Thymus (tissue), 11 donors: ENCODE data around the gene CDH13. TPM values are rescaled to one million over a fixed set of nuclear protein-coding genes. Genes with fewer than 3 reads are reported as not detected.

Source experiments
- DNase-seq, 9 donors: peaks; one replicate each; pipeline ENCODE4 v3.0.0-alpha.2; 2013; ENCODE audit warnings: low spot score in 9 of 9, low read depth in 6 of 9, missing footprints in 1 of 9
- H3K27ac ChIP-seq, 2 donors: one replicate each; pipeline ENCODE4 v1.5.1; 2013; ENCODE audit warnings: control low read depth in 1 of 2, low read depth in 1 of 2, low read length in 1 of 2, mild to moderate bottlenecking in 1 of 2, moderate library complexity in 1 of 2
- H3K27me3 ChIP-seq, 2 donors: one replicate each; pipeline ENCODE4 v1.5.1; 2013; ENCODE audit warnings: low read length in 1 of 2; ENCODE audit not compliant: control insufficient read depth in 2 of 2, insufficient read depth in 1 of 2
- H3K36me3 ChIP-seq, 2 donors: one replicate each; pipeline ENCODE4 v1.5.1; 2013; ENCODE audit warnings: low read length in 1 of 2, mild to moderate bottlenecking in 1 of 2, moderate library complexity in 1 of 2; ENCODE audit not compliant: control insufficient read depth in 2 of 2, insufficient read depth in 2 of 2
- H3K4me1 ChIP-seq, 2 donors: one replicate each; pipeline ENCODE4 v1.5.1; 2013; ENCODE audit warnings: low read length in 2 of 2; ENCODE audit not compliant: control insufficient read depth in 2 of 2, insufficient read depth in 2 of 2
- H3K4me3 ChIP-seq, 2 donors: one replicate each; pipeline ENCODE4 v1.5.1; 2013; ENCODE audit warnings: low read length in 2 of 2, control low read depth in 1 of 2, mild to moderate bottlenecking in 1 of 2
- H3K9me3 ChIP-seq, 2 donors: one replicate each; pipeline ENCODE4 v1.5.1; 2013; ENCODE audit warnings: low read length in 1 of 2, mild to moderate bottlenecking in 1 of 2; ENCODE audit not compliant: control insufficient read depth in 2 of 2, insufficient read depth in 1 of 2
- WGBS: extraction: QIAGEN DNeasy Blood & Tissue Kit; methylation state at CpG from one replicate; pipeline ENCODE4 v1.1.7; 2013; 5-methylcytosine and 5-hydroxymethylcytosine counted together
- polyA plus RNA-seq: library from polyadenylated mRNA; stranded (reverse); fragments of 200-250 nt; gene quantifications from one replicate; pipeline ENCODE4 v1.2.3, GENCODE V29; 2013
- total RNA-seq: library from RNA; stranded (reverse); fragments of 120-200 nt; gene quantifications from one replicate; pipeline ENCODE4 v1.2.4, GENCODE V29; 2013
- donor health status: healthy.

Gene CDH13
- total and polyA plus RNA-seq, 2 donors, result 1.5 to 3.7 TPM

DNA sequence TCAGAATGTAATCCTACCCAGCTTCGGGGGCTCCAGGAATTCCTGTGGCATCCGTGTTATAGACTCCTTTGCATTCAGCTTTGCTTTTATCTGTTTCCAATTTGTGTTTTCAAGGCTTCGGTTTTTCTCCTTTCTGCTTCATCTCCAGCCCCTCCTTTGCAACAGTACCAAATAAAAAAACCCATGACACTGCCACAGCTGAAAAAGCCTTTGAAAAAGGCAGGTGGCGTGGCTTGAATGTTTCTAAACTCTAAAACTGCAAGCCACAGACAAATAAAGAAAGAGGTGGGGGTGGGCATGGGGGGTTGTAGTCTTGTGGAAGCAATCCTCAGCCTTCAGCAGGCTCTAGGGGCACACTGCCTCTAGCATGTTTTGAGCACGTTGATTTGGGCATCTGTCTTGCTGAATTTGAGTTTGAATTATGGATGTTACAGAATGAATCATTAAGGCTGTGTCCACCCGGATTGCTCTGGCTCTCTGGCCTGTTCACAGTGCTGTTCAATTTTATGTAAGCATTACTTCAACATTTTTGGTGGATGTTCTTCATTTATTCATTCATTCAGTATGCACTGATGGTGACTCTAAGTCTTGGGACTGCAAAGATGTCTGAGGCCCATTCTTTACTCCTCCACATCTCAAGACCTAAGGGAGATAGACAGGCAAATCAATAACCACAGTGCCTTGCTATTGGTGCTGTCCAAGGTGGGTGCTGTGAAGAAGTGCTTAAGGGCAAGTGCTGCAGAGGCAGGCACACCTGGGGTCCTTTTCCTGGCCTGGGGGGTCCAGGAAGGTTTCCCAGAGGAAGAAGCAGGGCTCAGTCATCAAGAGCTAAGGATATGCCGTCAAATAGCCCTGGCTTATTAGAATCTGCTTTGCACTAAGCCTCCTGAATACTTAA is 77.4 kb downstream of the CDH13 start:
- H3K27me3 ChIP-seq, result no peaks in the 10 kb centered on the region
- H3K4me1 ChIP-seq, result peaks cover 0 to 2% of the 10 kb centered on the region in 2 donors
- H3K36me3 ChIP-seq, result no peaks in the 10 kb centered on the region
- DNase-seq, result peak in 2 of 9 donors; percentile 17 to 57
- H3K27ac ChIP-seq, result no peak overlapping the region
- 50% methylated on average over 7 of the region's 7 CpGs for WGBS
- H3K9me3 ChIP-seq, result no peaks in the 10 kb centered on the region
- no peak overlapping the region for H3K4me3 ChIP-seq

DNA sequence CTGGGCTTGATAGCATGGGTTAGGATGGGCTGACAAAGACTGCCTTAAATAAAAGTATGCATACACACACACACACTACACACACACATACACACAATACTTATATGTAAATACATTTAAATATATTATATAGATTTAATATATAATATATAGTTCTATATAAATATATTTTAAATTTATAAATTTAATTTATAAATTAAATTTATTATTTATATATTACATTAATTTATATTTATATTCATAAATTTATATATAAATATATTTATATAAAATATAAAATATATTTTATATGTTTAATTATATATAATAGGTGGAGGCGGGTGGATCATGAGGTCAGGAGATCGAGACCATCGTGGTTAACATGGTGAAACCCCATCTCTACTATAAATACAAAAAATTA is 83.2 kb downstream of the CDH13 start:
- Histone ChIP-seq H3K9me3 (no peaks in the 10 kb centered on the region), H3K4me1 (no peaks in the 10 kb centered on the region), H3K27me3 (no peaks in the 10 kb centered on the region), H3K36me3 (no peaks in the 10 kb centered on the region), H3K27ac (no peak overlapping the region), H3K4me3 (no peak overlapping the region)
- 95% methylated on average over 3 of the region's 3 CpGs for WGBS
- no peak for DNase-seq

DNA sequence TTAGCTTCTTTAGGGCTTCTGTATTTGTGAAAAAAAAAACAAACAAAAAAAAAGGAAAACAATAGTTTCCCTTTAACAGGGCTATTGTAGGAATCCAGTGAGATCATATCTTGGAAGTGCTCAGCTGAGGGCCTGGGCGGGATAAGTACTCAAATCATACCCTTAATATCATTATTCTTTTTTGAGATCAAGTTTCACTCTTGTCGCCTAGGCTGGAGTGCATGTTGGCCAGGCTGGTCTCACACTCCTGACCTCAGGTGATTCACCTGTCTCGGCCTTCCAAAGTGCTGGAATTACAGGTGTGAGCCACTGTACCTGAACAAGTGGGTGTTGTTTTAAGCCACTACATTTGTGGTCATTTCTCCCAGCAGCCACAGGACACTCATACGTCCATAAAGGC is 87.0 kb downstream of the CDH13 start:
- H3K27ac ChIP-seq, result no peak overlapping the region
- H3K4me3 ChIP-seq, result no peak overlapping the region
- H3K27me3 ChIP-seq, result no peaks in the 10 kb centered on the region
- no peaks in the 10 kb centered on the region for H3K4me1 ChIP-seq
- no peak for DNase-seq
- 90% methylated on average over 4 of the region's 4 CpGs for WGBS
- H3K9me3 ChIP-seq, result no peaks in the 10 kb centered on the region
- no peaks in the 10 kb centered on the region for H3K36me3 ChIP-seq

DNA sequence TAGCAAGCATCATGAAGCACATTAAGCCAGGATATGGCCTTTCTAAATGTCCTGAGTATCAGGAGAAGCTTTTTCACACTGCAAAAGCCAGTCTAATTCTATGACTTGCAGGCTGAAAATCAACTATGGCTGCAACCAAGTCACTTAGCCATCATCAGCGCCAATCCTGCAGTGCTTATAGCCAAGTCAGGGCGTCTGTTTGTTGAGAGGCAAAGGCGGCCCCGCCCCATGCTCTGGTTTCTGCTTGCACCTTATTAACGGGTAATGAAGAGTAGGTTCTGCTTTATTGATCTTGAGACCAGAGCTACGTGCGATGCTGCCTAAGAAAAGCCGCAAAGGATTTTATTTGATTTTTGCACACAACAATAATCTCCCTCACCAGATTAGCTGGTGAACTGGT is 88.4 kb downstream of the CDH13 start:
- Histone ChIP-seq H3K27ac (no peak overlapping the region), H3K9me3 (no peaks in the 10 kb centered on the region), H3K4me1 (no peaks in the 10 kb centered on the region), H3K36me3 (no peaks in the 10 kb centered on the region), H3K27me3 (no peaks in the 10 kb centered on the region), H3K4me3 (no peak overlapping the region)
- WGBS, result 92% methylated on average over 8 of the region's 8 CpGs
- DNase-seq, result no peak

DNA sequence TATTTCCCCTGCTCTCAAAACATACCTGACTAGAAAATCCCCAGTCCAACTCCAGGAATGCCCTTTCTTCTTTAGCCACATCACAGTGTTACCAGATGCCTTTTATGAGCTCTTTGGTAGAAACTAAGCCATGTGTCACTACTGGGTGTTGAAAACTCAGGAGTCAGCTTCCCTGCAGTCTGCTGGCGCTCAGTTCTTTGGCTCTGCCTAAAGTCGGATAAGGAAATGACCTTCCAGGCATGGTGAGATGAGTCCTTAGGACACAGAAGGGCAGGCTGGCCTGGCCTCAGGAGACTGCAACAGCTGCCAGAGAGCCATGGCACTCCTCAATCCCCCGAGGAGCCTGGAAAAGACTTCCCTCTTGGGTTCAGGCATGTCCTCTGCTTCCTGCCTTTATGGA is 89.1 kb downstream of the CDH13 start:
- H3K9me3 ChIP-seq, result no peaks in the 10 kb centered on the region
- H3K36me3 ChIP-seq, result no peaks in the 10 kb centered on the region
- DNase-seq, result no peak
- WGBS, result 76% methylated on average over 3 of the region's 3 CpGs
- no peaks in the 10 kb centered on the region for H3K4me1 ChIP-seq
- no peak overlapping the region for H3K27ac ChIP-seq
- no peak overlapping the region for H3K4me3 ChIP-seq
- H3K27me3 ChIP-seq, result no peaks in the 10 kb centered on the region

DNA sequence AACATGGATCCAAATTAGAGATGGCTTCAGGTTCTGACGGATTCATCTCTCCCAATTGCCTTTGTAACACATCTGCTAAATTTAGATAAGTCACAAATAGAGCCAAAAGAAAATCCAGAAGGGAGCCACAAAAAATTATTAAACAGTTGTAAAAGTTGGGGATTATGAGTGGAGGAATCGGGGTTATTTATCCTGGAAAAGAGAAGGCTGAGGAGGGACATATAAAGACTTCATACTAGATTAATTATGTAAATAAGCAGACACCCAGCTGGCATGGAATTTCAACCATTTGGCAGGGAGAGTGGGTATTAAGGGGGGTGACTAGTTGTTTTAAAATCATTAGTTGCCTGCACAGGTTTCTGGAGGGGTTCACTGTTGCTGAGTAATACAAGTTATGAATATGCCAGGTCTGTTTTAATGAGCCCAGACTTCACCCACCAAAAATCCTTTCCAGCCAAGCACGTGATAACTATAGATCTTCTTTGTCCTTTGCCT is 89.6 kb downstream of the CDH13 start:
- Histone ChIP-seq H3K27ac (no peak overlapping the region), H3K9me3 (no peaks in the 10 kb centered on the region), H3K4me1 (no peaks in the 10 kb centered on the region), H3K27me3 (no peaks in the 10 kb centered on the region), H3K36me3 (no peaks in the 10 kb centered on the region), H3K4me3 (no peak overlapping the region)
- WGBS, result 91% methylated on average over 3 of the region's 3 CpGs
- no peak for DNase-seq

DNA sequence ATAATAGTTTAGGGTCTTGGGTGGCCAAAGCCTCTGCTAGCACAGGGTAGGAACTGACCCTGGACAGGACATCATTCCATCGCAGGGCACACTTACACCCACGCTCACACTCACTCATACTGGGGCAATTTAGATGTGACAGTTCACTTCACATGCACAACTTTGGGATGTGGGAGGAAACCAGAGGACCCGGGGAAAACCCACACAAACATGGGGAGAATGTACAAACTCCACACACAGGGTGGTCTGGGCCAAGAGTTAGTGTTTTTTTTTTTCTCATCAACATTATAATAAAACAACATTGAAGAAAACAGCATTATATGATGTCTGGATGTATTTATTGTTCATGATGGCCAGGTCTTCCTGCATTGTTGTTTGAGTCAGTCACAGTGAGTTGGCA is 93.6 kb downstream of the CDH13 start:
- WGBS, result 92% methylated on average over 3 of the region's 3 CpGs
- Histone ChIP-seq H3K4me1 (no peaks in the 10 kb centered on the region), H3K36me3 (no peaks in the 10 kb centered on the region), H3K9me3 (no peaks in the 10 kb centered on the region), H3K27me3 (no peaks in the 10 kb centered on the region), H3K4me3 (no peak overlapping the region), H3K27ac (no peak overlapping the region)
- no peak for DNase-seq

DNA sequence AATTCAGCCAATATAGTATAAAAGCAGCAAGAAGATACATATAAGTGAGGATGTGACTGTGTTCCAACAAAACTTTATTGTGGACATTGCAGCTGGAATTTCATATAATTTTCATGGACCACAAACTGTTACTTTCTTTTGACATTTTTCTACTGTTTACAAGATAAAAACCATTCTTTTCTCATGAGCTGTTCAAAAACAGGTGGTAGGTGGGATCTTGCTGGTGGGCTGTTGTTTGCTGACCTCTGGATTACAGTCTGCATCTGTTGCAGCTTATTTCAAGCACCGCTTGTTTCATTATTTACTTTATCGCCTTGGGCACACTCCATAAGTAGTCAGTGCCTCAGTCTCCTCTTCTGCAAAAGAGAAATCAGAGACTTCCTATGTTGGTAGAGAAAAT is 99.5 kb downstream of the CDH13 start:
- H3K27me3 ChIP-seq, result no peaks in the 10 kb centered on the region
- H3K4me3 ChIP-seq, result no peak overlapping the region
- DNase-seq, result no peak
- no peaks in the 10 kb centered on the region for H3K9me3 ChIP-seq
- no peak overlapping the region for H3K27ac ChIP-seq
- no peaks in the 10 kb centered on the region for H3K36me3 ChIP-seq
- H3K4me1 ChIP-seq, result no peaks in the 10 kb centered on the region
- WGBS, result 98% methylated on average over 2 of the region's 2 CpGs

DNA sequence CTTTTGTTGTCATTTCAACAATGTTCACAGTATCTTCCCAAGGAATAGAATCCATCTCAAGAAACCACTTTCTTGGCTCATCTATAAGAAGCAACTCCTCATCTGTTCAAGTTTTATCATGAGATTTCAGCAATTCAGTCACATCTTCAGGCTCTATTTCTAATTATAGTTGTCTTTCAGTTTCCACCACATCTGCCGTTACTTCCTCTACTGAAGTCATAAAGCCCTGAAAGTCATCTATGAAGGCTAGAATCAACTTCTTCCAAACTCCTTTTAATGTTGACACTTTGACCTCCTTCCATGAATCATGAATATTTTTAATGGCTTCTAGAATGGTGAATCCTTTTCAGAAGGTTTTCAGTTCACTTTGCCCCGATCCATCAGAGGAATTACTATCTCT is 102.1 kb downstream of the CDH13 start:
- 91% methylated on average over 2 of the region's 2 CpGs for WGBS
- no peak for DNase-seq
- H3K4me1 ChIP-seq, result no peaks in the 10 kb centered on the region
- H3K27ac ChIP-seq, result no peak overlapping the region
- H3K4me3 ChIP-seq, result no peak overlapping the region
- H3K36me3 ChIP-seq, result no peaks in the 10 kb centered on the region
- H3K9me3 ChIP-seq, result no peaks in the 10 kb centered on the region
- no peaks in the 10 kb centered on the region for H3K27me3 ChIP-seq
